Hepatocyte (in vitro differentiated cells): ENCODE data around the gene ANKRD11. TPM values are rescaled to one million over a fixed set of nuclear protein-coding genes. Genes with fewer than 3 reads are reported as not detected.

Experiments used
- DNase-seq: peaks from one replicate; pipeline ENCODE4 v3.0.0-alpha.2; 2016; ENCODE audit warnings: low spot score
- H2AFZ ChIP-seq: fragments of 200-600 bp; sonication (generic); 2 replicates; pipeline ENCODE4 v1.6.0; 2016; ENCODE audit warnings: antibody characterized with exemption, mild to moderate bottlenecking
- H3K27ac ChIP-seq: fragments of 200-600 bp; sonication (generic); 2 replicates; pipeline ENCODE4 v1.5.1; 2016; ENCODE audit warnings: mild to moderate bottlenecking
- H3K27me3 ChIP-seq: fragments of 200-600 bp; sonication (generic); 2 replicates; pipeline ENCODE4 v1.6.1; 2016
- H3K36me3 ChIP-seq: fragments of 200-600 bp; sonication (generic); replicated peaks from 2 replicates; pipeline ENCODE4 v1.5.1; 2016; ENCODE audit warnings: low read depth; ENCODE audit not compliant: insufficient read depth
- H3K4me1 ChIP-seq: fragments of 200-600 bp; sonication (generic); 2 replicates; pipeline ENCODE4 v1.5.1; 2016; ENCODE audit warnings: mild to moderate bottlenecking, moderate library complexity; ENCODE audit not compliant: insufficient read depth
- H3K4me2 ChIP-seq: fragments of 200-600 bp; sonication (generic); 2 replicates; pipeline ENCODE4 v1.6.0; 2016
- H3K4me3 ChIP-seq: fragments of 200-600 bp; sonication (generic); 2 replicates; pipeline ENCODE4 v1.5.1; 2016; ENCODE audit warnings: mild to moderate bottlenecking
- H3K79me2 ChIP-seq: fragments of 200-600 bp; sonication (generic); 2 replicates; pipeline ENCODE4 v1.6.0; 2017; ENCODE audit warnings: mild to moderate bottlenecking
- H3K9me2 ChIP-seq: fragments of 200-600 bp; sonication (generic); replicated peaks from 2 replicates; pipeline ENCODE4 v1.6.0; 2017; ENCODE audit warnings: mild to moderate bottlenecking; ENCODE audit not compliant: insufficient read depth
- H3K9me3 ChIP-seq: fragments of 200-600 bp; sonication (generic); 2 replicates; pipeline ENCODE4 v1.5.1; 2016; ENCODE audit warnings: low read depth, mild to moderate bottlenecking
- H4K20me1 ChIP-seq: fragments of 200-600 bp; sonication (generic); 2 replicates; pipeline ENCODE4 v1.6.0; 2016; ENCODE audit warnings: mild to moderate bottlenecking; ENCODE audit not compliant: insufficient read depth, poor library complexity, severe bottlenecking
- CTCF ChIP-seq: fragments of 200-600 bp; sonication (generic); IDR thresholded peaks from 2 replicates; pipeline ENCODE4 v1.5.1; 2016; ENCODE audit warnings: antibody characterized with exemption, mild to moderate bottlenecking; ENCODE audit not compliant: poor library complexity
- EZH2 ChIP-seq: fragments of 200-600 bp; sonication (generic); IDR thresholded peaks from 2 replicates; pipeline ENCODE4 v1.6.1; 2016; ENCODE audit warnings: antibody characterized with exemption, mild to moderate bottlenecking, borderline replicate concordance
- EZH2phosphoT487 ChIP-seq: fragments of 200-600 bp; sonication (generic); IDR thresholded peaks from one replicate; pipeline ENCODE4 v1.6.1; 2018; ENCODE audit warnings: antibody characterized with exemption, mild to moderate bottlenecking, low read depth, moderate library complexity; ENCODE audit not compliant: unreplicated experiment, severe bottlenecking
- WGBS: methylation state at CpG from one replicate; pipeline ENCODE4 v1.1.6; 2016; ENCODE audit warnings: low lambda C conversion rate; ENCODE audit errors: missing lambda C conversion rate; 5-methylcytosine and 5-hydroxymethylcytosine counted together
- polyA plus RNA-seq: library from polyadenylated mRNA; unstranded; fragments of >200 nt; fragmentation: Nextera tagmentation; extraction: Ambion mirVana; gene quantifications from 2 replicates; pipeline ENCODE4 v1.2.1, GENCODE V29; 2016
- total RNA-seq: library from RNA; depleted of rRNA; stranded (reverse); fragments of >200 nt; gene quantifications from 2 replicates; pipeline ENCODE4 v1.2.3, GENCODE V29; 2014

The ANKRD11 gene
- total and polyA plus RNA-seq, 2 experiments from 2014 or later = 48.7 to 130 TPM

GRCh38 chr16:89398924-89399323, 91.4 kb downstream of the ANKRD11 start:
- Histone ChIP-seq H2AFZ (no peak overlapping the region), H3K79me2 (peaks cover 91% of the 10 kb centered on the region), H4K20me1 (peaks cover 90% of the 10 kb centered on the region), H3K27me3 (no peaks in the 10 kb centered on the region), H3K36me3 (no peaks in the 10 kb centered on the region), H3K9me2 (no peaks in the 10 kb centered on the region), H3K4me3 (no peak overlapping the region), H3K4me2 (no peak overlapping the region), H3K9me3 (no peaks in the 10 kb centered on the region), H3K4me1 (peaks cover 43% of the 10 kb centered on the region), H3K27ac (no peak overlapping the region)
- WGBS = 87% methylated on average over 9 of the region's 9 CpGs
- DNase-seq = no peak
- TF ChIP-seq EZH2phosphoT487 (no peak), CTCF (no peak), EZH2 (no peak)

GRCh38 chr16:89397331-89397861, 93.0 kb downstream of the ANKRD11 start:
- H2AFZ ChIP-seq = no peak overlapping the region
- no peak overlapping the region for H3K4me2 ChIP-seq
- WGBS = 88% methylated on average over 16 of the region's 16 CpGs
- H3K79me2 ChIP-seq = peaks cover 91% of the 10 kb centered on the region
- H3K27ac ChIP-seq = no peak overlapping the region
- no peaks in the 10 kb centered on the region for H3K27me3 ChIP-seq
- peaks cover 90% of the 10 kb centered on the region for H4K20me1 ChIP-seq
- H3K4me1 ChIP-seq = peaks cover 34% of the 10 kb centered on the region
- no peak for DNase-seq
- H3K36me3 ChIP-seq = no peaks in the 10 kb centered on the region
- H3K4me3 ChIP-seq = no peak overlapping the region
- no peaks in the 10 kb centered on the region for H3K9me2 ChIP-seq
- H3K9me3 ChIP-seq = no peaks in the 10 kb centered on the region
- no peak for TF ChIP-seq CTCF
- no peak for TF ChIP-seq EZH2phosphoT487
- TF ChIP-seq EZH2 = no peak

- 93% methylated on average over 13 of the region's 13 CpGs for WGBS
- H3K36me3 ChIP-seq = no peaks in the 10 kb centered on the region
- H3K9me2 ChIP-seq = no peaks in the 10 kb centered on the region
- H3K27ac ChIP-seq = no peak overlapping the region
- H3K4me2 ChIP-seq = no peak overlapping the region
- H3K9me3 ChIP-seq = no peaks in the 10 kb centered on the region
- H2AFZ ChIP-seq = no peak overlapping the region
- no peaks in the 10 kb centered on the region for H3K27me3 ChIP-seq
- H4K20me1 ChIP-seq = peaks cover 89% of the 10 kb centered on the region
- no peak overlapping the region for H3K4me3 ChIP-seq
- TF ChIP-seq CTCF (no peak), EZH2phosphoT487 (no peak), EZH2 (no peak)
- H3K79me2 ChIP-seq = peaks cover 89% of the 10 kb centered on the region
- H3K4me1 ChIP-seq = peaks cover 27% of the 10 kb centered on the region
- no peak for DNase-seq
Observed at GRCh38 chr16:89396156-89396555, 94.2 kb downstream of the ANKRD11 start.
